CD8-positive, alpha-beta memory T cell (primary cell): ENCODE results near the gene ARHGAP42. TPM values are rescaled to one million over a fixed set of nuclear protein-coding genes. Genes with fewer than 3 reads are reported as not detected.

Experiments
- CTCF ChIA-PET: fragments of 350-600 bp; sonication (Branson Sonifier 250); formaldehyde crosslinking; loops from one replicate; lab custom pipeline; 2021; ENCODE audit warnings: antibody characterized with exemption; lab: Charles Lee
- POLR2A ChIA-PET: fragments of 350-600 bp; sonication (Branson Sonifier 250); formaldehyde crosslinking; loops from one replicate; lab custom pipeline; 2021; ENCODE audit warnings: antibody characterized with exemption; lab: Charles Lee
- DNase-seq, 5 donors: peaks; one replicate each; pipeline versions ENCODE4 v3.0.0 to v3.0.0-alpha.2; 2020 to 2022; ENCODE audit warnings: mixed read lengths in 1 of 5
- H3K27ac ChIP-seq: one replicate; pipeline ENCODE4 v1.7.0; 2013; ENCODE audit warnings: low read depth, mild to moderate bottlenecking, low read length, moderate library complexity
- H3K27me3 ChIP-seq: 2 replicates; pipeline ENCODE4 v1.7.0; 2013; ENCODE audit warnings: low read length, mild to moderate bottlenecking; ENCODE audit not compliant: insufficient read depth, poor library complexity, severe bottlenecking
- H3K36me3 ChIP-seq: 2 replicates; pipeline ENCODE4 v1.7.0; 2013; ENCODE audit warnings: mild to moderate bottlenecking, low read length, moderate library complexity; ENCODE audit not compliant: insufficient read depth
- H3K4me1 ChIP-seq: 2 replicates; pipeline ENCODE4 v1.7.0; 2013; ENCODE audit warnings: mild to moderate bottlenecking, low read length, moderate library complexity; ENCODE audit not compliant: insufficient read depth
- H3K4me3 ChIP-seq: 2 replicates; pipeline ENCODE4 v1.7.0; 2013; ENCODE audit warnings: mild to moderate bottlenecking, low read length
- H3K9me3 ChIP-seq: 2 replicates; pipeline ENCODE4 v1.7.0; 2013; ENCODE audit warnings: mild to moderate bottlenecking, low read length
- H3K27ac Mint-ChIP-seq, 8 donors: one replicate each; pipeline ENCODE4 v1.8.0; 2020 to 2021; ENCODE audit warnings: mixed read lengths in 8 of 8, mild to moderate bottlenecking in 6 of 8, inconsistent platforms in 3 of 8, moderate library complexity in 3 of 8
- H3K27me3 Mint-ChIP-seq, 2 donors: one replicate each; pipeline ENCODE4 v1.8.0; 2020 to 2021; ENCODE audit warnings: mixed read lengths in 2 of 2, mild to moderate bottlenecking in 1 of 2, moderate library complexity in 1 of 2
- H3K36me3 Mint-ChIP-seq, 3 donors: one replicate each; pipeline ENCODE4 v1.8.0; 2020 to 2021; ENCODE audit warnings: mixed read lengths in 3 of 3, inconsistent platforms in 1 of 3, mild to moderate bottlenecking in 1 of 3
- H3K4me1 Mint-ChIP-seq, 3 donors: one replicate each; pipeline ENCODE4 v1.8.0; 2020 to 2021; ENCODE audit warnings: mixed read lengths in 3 of 3, inconsistent platforms in 1 of 3, mild to moderate bottlenecking in 1 of 3
- H3K4me3 Mint-ChIP-seq, 7 donors: one replicate each; pipeline ENCODE4 v1.8.0; 2020 to 2021; ENCODE audit warnings: mixed read lengths in 7 of 7, mild to moderate bottlenecking in 6 of 7, moderate library complexity in 4 of 7, inconsistent platforms in 2 of 7
- H3K9me3 Mint-ChIP-seq, 5 donors: one replicate each; pipeline ENCODE4 v1.8.0; 2020 to 2022; ENCODE audit warnings: mixed read lengths in 5 of 5, mild to moderate bottlenecking in 3 of 5, moderate library complexity in 2 of 5, inconsistent platforms in 1 of 5
- polyA plus RNA-seq: library from polyadenylated mRNA; unstranded; fragments of 300-500 nt; fragmentation: Illumina TruSeq; gene quantifications from one replicate; pipeline ENCODE4 v1.2.3, GENCODE V29; 2021
- total RNA-seq, 2 experiments: library from RNA; stranded (reverse); gene quantifications; one replicate each; pipeline ENCODE4 v1.2.3, GENCODE V29; 2021

Gene ARHGAP42
- total and polyA plus RNA-seq, 3 experiments from 2014 or later: 0.07 to 0.18 (median 0.09) TPM

- H3K27ac Mint-ChIP-seq: no peak overlapping the region
- CTCF ChIA-PET: no interaction called here
- no peak overlapping the region for H3K4me3 Mint-ChIP-seq
- peaks cover 4 to 19% (median 10%) of the 10 kb centered on the region in 5 donors for H3K9me3 Mint-ChIP-seq
- no peaks in the 10 kb centered on the region for H3K27me3 Mint-ChIP-seq
- Histone ChIP-seq H3K4me1 (no peaks in the 10 kb centered on the region), H3K4me3 (no peak overlapping the region), H3K9me3 (no peaks in the 10 kb centered on the region), H3K27me3 (no peaks in the 10 kb centered on the region), H3K36me3 (no peaks in the 10 kb centered on the region), H3K27ac (no peak overlapping the region)
- H3K4me1 Mint-ChIP-seq: no peaks in the 10 kb centered on the region
- no peak for DNase-seq
- POLR2A ChIA-PET: no interaction called here
- no peaks in the 10 kb centered on the region for H3K36me3 Mint-ChIP-seq
Measured at GRCh38 chr11:100816823-100817222, 129.7 kb downstream of the ARHGAP42 start.

- POLR2A ChIA-PET: no interaction called here
- Mint-ChIP-seq H3K27ac (no peak overlapping the region), H3K36me3 (no peaks in the 10 kb centered on the region), H3K9me3 (peaks cover 4 to 19% (median 10%) of the 10 kb centered on the region in 5 donors), H3K4me1 (no peaks in the 10 kb centered on the region), H3K27me3 (no peaks in the 10 kb centered on the region), H3K4me3 (no peak overlapping the region)
- Histone ChIP-seq H3K4me1 (no peaks in the 10 kb centered on the region), H3K36me3 (no peaks in the 10 kb centered on the region), H3K27ac (no peak overlapping the region), H3K27me3 (no peaks in the 10 kb centered on the region), H3K4me3 (no peak overlapping the region), H3K9me3 (no peaks in the 10 kb centered on the region)
- CTCF ChIA-PET: no interaction called here
- DNase-seq: no peak
Measured at GRCh38 chr11:100817620-100818019, 130.5 kb downstream of the ARHGAP42 start.

- Histone ChIP-seq H3K9me3 (no peaks in the 10 kb centered on the region), H3K4me3 (no peak overlapping the region), H3K4me1 (no peaks in the 10 kb centered on the region), H3K27me3 (no peaks in the 10 kb centered on the region), H3K27ac (no peak overlapping the region), H3K36me3 (no peaks in the 10 kb centered on the region)
- no peak overlapping the region for H3K4me3 Mint-ChIP-seq
- ChIA-PET POLR2A (no interaction called here), CTCF (no interaction called here)
- DNase-seq: no peak
- peaks cover 2 to 15% (median 4%) of the 10 kb centered on the region in 5 donors for H3K9me3 Mint-ChIP-seq
- no peaks in the 10 kb centered on the region for H3K36me3 Mint-ChIP-seq
- no peak overlapping the region for H3K27ac Mint-ChIP-seq
- no peaks in the 10 kb centered on the region for H3K27me3 Mint-ChIP-seq
- H3K4me1 Mint-ChIP-seq: no peaks in the 10 kb centered on the region
Measured at GRCh38 chr11:100820621-100821020, 133.5 kb downstream of the ARHGAP42 start.

- Mint-ChIP-seq H3K27ac (no peak overlapping the region), H3K36me3 (no peaks in the 10 kb centered on the region), H3K27me3 (no peaks in the 10 kb centered on the region), H3K4me1 (no peaks in the 10 kb centered on the region), H3K4me3 (no peak overlapping the region), H3K9me3 (peaks cover 0 to 12% (median 2%) of the 10 kb centered on the region in 5 donors)
- no peak overlapping the region for H3K27ac ChIP-seq
- H3K36me3 ChIP-seq: no peaks in the 10 kb centered on the region
- ChIA-PET POLR2A (no interaction called here), CTCF (interaction anchor here (0.7 kb wide), 1 partner anchor 10 kb away, joined by 4 read pairs; no protein-coding TSS in a partner anchor)
- H3K4me3 ChIP-seq: no peak overlapping the region
- DNase-seq: no peak
- H3K4me1 ChIP-seq: no peaks in the 10 kb centered on the region
- no peaks in the 10 kb centered on the region for H3K27me3 ChIP-seq
- no peaks in the 10 kb centered on the region for H3K9me3 ChIP-seq
Measured at GRCh38 chr11:100821198-100821597, 134.1 kb downstream of the ARHGAP42 start.

GRCh38 chr11:100823360-100823759 is 136.3 kb downstream of the ARHGAP42 start:
- H3K4me3 ChIP-seq: no peak overlapping the region
- ChIA-PET CTCF (no interaction called here), POLR2A (no interaction called here)
- no peak overlapping the region for H3K27ac ChIP-seq
- no peaks in the 10 kb centered on the region for H3K27me3 ChIP-seq
- no peaks in the 10 kb centered on the region for H3K4me1 ChIP-seq
- H3K4me3 Mint-ChIP-seq: no peak overlapping the region
- no peaks in the 10 kb centered on the region for H3K36me3 ChIP-seq
- no peak overlapping the region for H3K27ac Mint-ChIP-seq
- H3K4me1 Mint-ChIP-seq: no peaks in the 10 kb centered on the region
- DNase-seq: no peak
- peaks cover 0 to 2% of the 10 kb centered on the region in 2 donors for H3K27me3 Mint-ChIP-seq
- no peaks in the 10 kb centered on the region for H3K36me3 Mint-ChIP-seq
- no peaks in the 10 kb centered on the region for H3K9me3 ChIP-seq
- H3K9me3 Mint-ChIP-seq: peaks cover 0 to 12% (median 4%) of the 10 kb centered on the region in 5 donors

- H3K9me3 ChIP-seq: no peaks in the 10 kb centered on the region
- no peaks in the 10 kb centered on the region for H3K27me3 ChIP-seq
- H3K36me3 Mint-ChIP-seq: no peaks in the 10 kb centered on the region
- H3K27me3 Mint-ChIP-seq: peaks cover 0 to 2% of the 10 kb centered on the region in 2 donors
- no peak overlapping the region for H3K27ac Mint-ChIP-seq
- H3K9me3 Mint-ChIP-seq: peaks cover 0 to 10% (median 3%) of the 10 kb centered on the region in 5 donors
- no peak overlapping the region for H3K27ac ChIP-seq
- no peaks in the 10 kb centered on the region for H3K4me1 ChIP-seq
- H3K4me3 ChIP-seq: no peak overlapping the region
- H3K4me1 Mint-ChIP-seq: no peaks in the 10 kb centered on the region
- no peaks in the 10 kb centered on the region for H3K36me3 ChIP-seq
- CTCF ChIA-PET: no interaction called here
- DNase-seq: no peak
- POLR2A ChIA-PET: no interaction called here
- H3K4me3 Mint-ChIP-seq: no peak overlapping the region
Measured at GRCh38 chr11:100824041-100824809, 137.1 kb downstream of the ARHGAP42 start.

- H3K36me3 Mint-ChIP-seq: no peaks in the 10 kb centered on the region
- no peak overlapping the region for H3K4me3 Mint-ChIP-seq
- peaks cover 0 to 2% of the 10 kb centered on the region in 2 donors for H3K27me3 Mint-ChIP-seq
- H3K4me1 ChIP-seq: no peaks in the 10 kb centered on the region
- no peaks in the 10 kb centered on the region for H3K4me1 Mint-ChIP-seq
- CTCF ChIA-PET: no interaction called here
- H3K9me3 Mint-ChIP-seq: peaks cover 0 to 12% (median 3%) of the 10 kb centered on the region in 5 donors
- H3K27ac Mint-ChIP-seq: no peak overlapping the region
- no peaks in the 10 kb centered on the region for H3K27me3 ChIP-seq
- H3K4me3 ChIP-seq: no peak overlapping the region
- no peaks in the 10 kb centered on the region for H3K9me3 ChIP-seq
- DNase-seq: no peak
- POLR2A ChIA-PET: no interaction called here
- H3K27ac ChIP-seq: no peak overlapping the region
- no peaks in the 10 kb centered on the region for H3K36me3 ChIP-seq
Measured at GRCh38 chr11:100825626-100826025, 138.5 kb downstream of the ARHGAP42 start.

GRCh38 chr11:100827934-100828661 is 141.0 kb downstream of the ARHGAP42 start:
- Mint-ChIP-seq H3K9me3 (peaks cover 0 to 11% (median 5%) of the 10 kb centered on the region in 5 donors), H3K27ac (no peak overlapping the region), H3K4me3 (no peak overlapping the region), H3K27me3 (peaks cover 0 to 2% of the 10 kb centered on the region in 2 donors), H3K36me3 (no peaks in the 10 kb centered on the region), H3K4me1 (no peaks in the 10 kb centered on the region)
- Histone ChIP-seq H3K4me3 (no peak overlapping the region), H3K9me3 (no peaks in the 10 kb centered on the region), H3K36me3 (no peaks in the 10 kb centered on the region), H3K27me3 (no peaks in the 10 kb centered on the region), H3K27ac (no peak overlapping the region), H3K4me1 (no peaks in the 10 kb centered on the region)
- no peak for DNase-seq
- POLR2A ChIA-PET: no interaction called here
- CTCF ChIA-PET: no interaction called here
